Right cardiac atrium (tissue), 5 donors: ENCODE measurements around the gene USP13. TPM values are rescaled to one million over a fixed set of nuclear protein-coding genes. Genes with fewer than 3 reads are reported as not detected.
A peak's percentile ranks its signal among the peaks of the same experiment; 100 is the strongest.
"Not testable (repeated sequence)": the region's sequence is repeated elsewhere in the genome, so short reads cannot be mapped to it uniquely, and the experiment has no call there.

Experiments
- ATAC-seq, 2 donors: fragments of 200-7000 bp; cut with Tn5 transposase; one replicate each; pipeline versions ENCODE4 v1.8.0 to v1.9.1; 2020; ENCODE audit warnings: moderate library complexity in 2 of 2, mild to moderate bottlenecking in 1 of 2
- DNase-seq, 3 donors: peaks; one replicate each; pipeline ENCODE4 v3.0.0-alpha.2; 2020
- H3K27ac ChIP-seq: one replicate; pipeline ENCODE4 v1.5.1; 2013; ENCODE audit warnings: mild to moderate bottlenecking, low read length, control low read depth, moderate library complexity
- H3K27me3 ChIP-seq: one replicate; pipeline ENCODE4 v1.6.1; 2013; ENCODE audit not compliant: control insufficient read depth, insufficient read depth
- H3K4me1 ChIP-seq: one replicate; pipeline ENCODE4 v1.6.1; 2013; ENCODE audit warnings: low read length; ENCODE audit not compliant: control insufficient read depth, insufficient read depth
- H3K4me3 ChIP-seq: one replicate; pipeline ENCODE4 v1.5.1; 2013; ENCODE audit warnings: low read length, control low read depth
- H3K9me3 ChIP-seq: one replicate; pipeline ENCODE4 v1.6.1; 2013; ENCODE audit warnings: low read length; ENCODE audit not compliant: control insufficient read depth
- WGBS: extraction: QIAGEN DNeasy Blood & Tissue Kit; methylation state at CpG from one replicate; pipeline ENCODE4 v1.1.7; 2013; 5-methylcytosine and 5-hydroxymethylcytosine counted together
- intact Hi-C, 4 donors: fragments of 100-400 bp; cut with DNase I; formaldehyde crosslinking; loops; one replicate each; pipeline versions ENCODE4 v1.11.0 to v1.14.0; 2022 to 2023
- polyA plus RNA-seq: library from polyadenylated mRNA; stranded (reverse); fragments of 200-250 nt; gene quantifications from one replicate; pipeline ENCODE4 v1.2.3, GENCODE V29; 2013
- total RNA-seq, 4 donors: library from RNA; stranded (reverse); fragmentation: NEBNext Ultra II Directional; extraction: Animal tissue kit (Norgen Biotek cat#: 25700); gene quantifications; one replicate each; pipeline ENCODE4 v1.2.1, GENCODE V29; 2021
- donor health status: healthy with polysubstance abuse.
- donor health status: DM: no; HTN: yes; CAD: no.
- donor health status: DM: no; HTN: no; CAD: no.
- donor health status: DM: no; HTN: yes; CAD: no; lungs with severe emphysema.
- donor health status: DM: yes; HTN: yes; CAD: no.

The USP13 gene
- total and polyA plus RNA-seq, 5 donors = 20.0 to 101 (median 71.0) TPM

- intact Hi-C loops = no loop called here
- no peak for DNase-seq
- Histone ChIP-seq H3K4me3 (no peak overlapping the region), H3K27me3 (no peaks in the 10 kb centered on the region), H3K27ac (no peak overlapping the region), H3K9me3 (no peaks in the 10 kb centered on the region), H3K4me1 (no peaks in the 10 kb centered on the region)
- 64% methylated on average over 4 of the region's 4 CpGs for WGBS
- no peak for ATAC-seq
Measured at GRCh38 chr3:179615458-179616173, 37.2 kb upstream of the USP13 start.

- Histone ChIP-seq H3K9me3 (no peaks in the 10 kb centered on the region), H3K4me1 (no peaks in the 10 kb centered on the region), H3K27ac (no peak overlapping the region), H3K4me3 (no peak overlapping the region), H3K27me3 (no peaks in the 10 kb centered on the region)
- DNase-seq (no peak), ATAC-seq (no peak)
- intact Hi-C loops = no loop called here
- 100% methylated on average over 2 of the region's 2 CpGs for WGBS
Measured at GRCh38 chr3:179622023-179622422, 30.8 kb upstream of the USP13 start.

GRCh38 chr3:179624451-179624850 lies 28.4 kb upstream of the USP13 start:
- no peak overlapping the region for H3K4me3 ChIP-seq
- 86% methylated on average over 3 of the region's 3 CpGs for WGBS
- H3K9me3 ChIP-seq = no peaks in the 10 kb centered on the region
- H3K27ac ChIP-seq = no peak overlapping the region
- no peaks in the 10 kb centered on the region for H3K4me1 ChIP-seq
- no peaks in the 10 kb centered on the region for H3K27me3 ChIP-seq
- ATAC-seq = no peak
- intact Hi-C loops = no loop called here
- no peak for DNase-seq

- H3K27me3 ChIP-seq = no peaks in the 10 kb centered on the region
- H3K27ac ChIP-seq = no peak overlapping the region
- no peak overlapping the region for H3K4me3 ChIP-seq
- 79% methylated on average over 3 of the region's 3 CpGs for WGBS
- ATAC-seq (no peak), DNase-seq (no peak)
- H3K9me3 ChIP-seq = no peaks in the 10 kb centered on the region
- intact Hi-C loops = no loop called here
- no peaks in the 10 kb centered on the region for H3K4me1 ChIP-seq
Measured at GRCh38 chr3:179630753-179631451, 21.9 kb upstream of the USP13 start.

- H3K27me3 ChIP-seq = no peaks in the 10 kb centered on the region
- WGBS = 94% methylated on average over 1 of the region's 1 CpG
- H3K27ac ChIP-seq = no peak overlapping the region
- intact Hi-C loops = no loop called here
- H3K4me1 ChIP-seq = no peaks in the 10 kb centered on the region
- H3K9me3 ChIP-seq = no peaks in the 10 kb centered on the region
- no peak for DNase-seq
- H3K4me3 ChIP-seq = no peak overlapping the region
- ATAC-seq = no peak
Measured at GRCh38 chr3:179640469-179640868, 12.4 kb upstream of the USP13 start.

- H3K27me3 ChIP-seq = no peaks in the 10 kb centered on the region
- no peak overlapping the region for H3K4me3 ChIP-seq
- no peaks in the 10 kb centered on the region for H3K4me1 ChIP-seq
- ATAC-seq (no peak), DNase-seq (no peak)
- no peaks in the 10 kb centered on the region for H3K9me3 ChIP-seq
- intact Hi-C loops = no loop called here
- no peak overlapping the region for H3K27ac ChIP-seq
- WGBS = 80% methylated on average over 3 of the region's 3 CpGs
Measured at GRCh38 chr3:179642871-179643270, 10.0 kb upstream of the USP13 start.

GRCh38 chr3:179643837-179644236 lies 9.0 kb upstream of the USP13 start:
- not testable (repeated sequence) for ATAC-seq
- 95% methylated on average over 8 of the region's 8 CpGs for WGBS

GRCh38 chr3:179646177-179646576 lies 6.7 kb upstream of the USP13 start:
- no peak overlapping the region for H3K27ac ChIP-seq
- intact Hi-C loops = no loop called here
- no peak for ATAC-seq
- no peak for DNase-seq
- no peaks in the 10 kb centered on the region for H3K27me3 ChIP-seq
- no peaks in the 10 kb centered on the region for H3K4me1 ChIP-seq
- no peak overlapping the region for H3K4me3 ChIP-seq
- H3K9me3 ChIP-seq = no peaks in the 10 kb centered on the region
- 81% methylated on average over 3 of the region's 3 CpGs for WGBS

More at GRCh38 chr3:179643837-179644236, 9.0 kb upstream of the USP13 start:
- intact Hi-C loops, H3K27me3 ChIP-seq, H3K9me3 ChIP-seq, H3K4me3 ChIP-seq, H3K27ac ChIP-seq, DNase-seq, H3K4me1 ChIP-seq: not testable (repeated sequence)

GRCh38 chr3:179651687-179652446 lies 973 bp upstream of the USP13 start:
- no peaks in the 10 kb centered on the region for H3K9me3 ChIP-seq
- intact Hi-C loops = loop anchor here in 2 of 4 donors (10.0 kb wide), 2 partner anchors 63 to 93 kb away; no protein-coding TSS in a partner anchor
- WGBS = 50% methylated on average over 11 of the region's 11 CpGs
- H3K4me1 ChIP-seq = no peaks in the 10 kb centered on the region
- no peaks in the 10 kb centered on the region for H3K27me3 ChIP-seq
- ATAC-seq (no peak), DNase-seq (no peak)
- peak overlapping the region; percentile 96 for H3K4me3 ChIP-seq
- H3K27ac ChIP-seq = peak overlapping the region; percentile 28

- H3K4me3 ChIP-seq = peak overlapping the region; percentile 96
- H3K9me3 ChIP-seq = no peaks in the 10 kb centered on the region
- intact Hi-C loops = loop anchor here in 2 of 4 donors (10.0 kb wide), 2 partner anchors 62 to 92 kb away; no protein-coding TSS in a partner anchor
- ATAC-seq (peak; percentile 90), DNase-seq (peak; percentile 79 to 90 (median 89))
- WGBS = under 1% methylated on average over 77 of the region's 77 CpGs
- H3K27ac ChIP-seq = peak overlapping the region; percentile 99
- H3K27me3 ChIP-seq = no peaks in the 10 kb centered on the region
- H3K4me1 ChIP-seq = peaks cover 2% of the 10 kb centered on the region
Measured at GRCh38 chr3:179653096-179653797, 407 bp downstream of the USP13 start.
